ENCODE results near the gene SESN1.
"Not testable (repeated sequence)": the region's sequence is repeated elsewhere in the genome, so short reads cannot be mapped to it uniquely, and the experiment has no call there.

The SESN1 gene

DNA sequence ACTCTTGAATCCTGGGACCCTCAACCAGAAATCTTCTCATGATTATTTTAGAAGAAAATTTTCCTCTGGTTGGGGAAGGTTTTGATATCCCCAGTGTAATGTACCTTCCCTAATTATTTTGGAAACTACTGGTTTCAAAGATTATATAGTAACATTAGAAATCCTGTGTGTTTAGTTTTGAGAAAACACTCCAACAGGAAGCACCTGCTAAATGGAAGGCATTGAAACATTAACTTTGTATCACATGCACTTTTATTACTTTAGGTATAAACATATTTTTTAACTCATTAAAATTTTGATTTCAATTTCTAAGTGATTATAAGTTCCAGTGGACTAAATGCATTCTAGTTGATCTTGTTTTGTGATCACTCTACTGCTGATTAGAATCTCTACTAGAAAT lies 109.3 kb downstream of the SESN1 start:
- no peaks in the 10 kb centered on the region for H3K36me3 ChIP-seq (ENCODE audit: control insufficient read depth, insufficient read depth, low read length)
- no peak overlapping the region for H3K4me3 ChIP-seq (ENCODE audit: low read length)
- H3K27me3 ChIP-seq (ENCODE audit: control insufficient read depth, insufficient read depth, low read length): no peaks in the 10 kb centered on the region
- peaks cover 12% of the 10 kb centered on the region for H3K4me1 ChIP-seq (ENCODE audit: control insufficient read depth, insufficient read depth, low read length)
- H3K9ac ChIP-seq (ENCODE audit: low read length): no peak overlapping the region
- H3K9me3 ChIP-seq (ENCODE audit: control insufficient read depth, low read length): no peaks in the 10 kb centered on the region

- Histone ChIP-seq H3K9me3 (ENCODE audit: control insufficient read depth, low read length) (no peaks in the 10 kb centered on the region), H3K9ac (ENCODE audit: low read length) (no peak overlapping the region), H3K36me3 (ENCODE audit: control insufficient read depth, insufficient read depth, low read length) (no peaks in the 10 kb centered on the region), H3K4me3 (ENCODE audit: low read length) (no peak overlapping the region), H3K4me1 (ENCODE audit: control insufficient read depth, insufficient read depth, low read length) (peaks cover 5% of the 10 kb centered on the region), H3K27me3 (ENCODE audit: control insufficient read depth, insufficient read depth, low read length) (no peaks in the 10 kb centered on the region)
Observed at GRCh38 chr6:108983151-108983550, 111.5 kb downstream of the SESN1 start.

- no peak overlapping the region for H3K4me3 ChIP-seq (ENCODE audit: low read length)
- H3K4me1 ChIP-seq (ENCODE audit: control insufficient read depth, insufficient read depth, low read length): no peaks in the 10 kb centered on the region
- H3K9me3 ChIP-seq (ENCODE audit: control insufficient read depth, low read length): no peaks in the 10 kb centered on the region
- no peak overlapping the region for H3K9ac ChIP-seq (ENCODE audit: low read length)
- H3K36me3 ChIP-seq (ENCODE audit: control insufficient read depth, insufficient read depth, low read length): no peaks in the 10 kb centered on the region
- H3K27me3 ChIP-seq (ENCODE audit: control insufficient read depth, insufficient read depth, low read length): no peaks in the 10 kb centered on the region
Observed at GRCh38 chr6:108982154-108983113, 112.2 kb downstream of the SESN1 start.

- H3K9me3 ChIP-seq (ENCODE audit: control insufficient read depth, low read length); H3K4me3 ChIP-seq (ENCODE audit: low read length); H3K36me3 ChIP-seq (ENCODE audit: control insufficient read depth, insufficient read depth, low read length); H3K9ac ChIP-seq (ENCODE audit: low read length); H3K4me1 ChIP-seq (ENCODE audit: control insufficient read depth, insufficient read depth, low read length); H3K27me3 ChIP-seq (ENCODE audit: control insufficient read depth, insufficient read depth, low read length): not testable (repeated sequence)
Observed at GRCh38 chr6:108978638-108979037, 116.0 kb downstream of the SESN1 start.

- Histone ChIP-seq H3K4me1 (ENCODE audit: control insufficient read depth, insufficient read depth, low read length) (peaks cover 11% of the 10 kb centered on the region), H3K36me3 (ENCODE audit: control insufficient read depth, insufficient read depth, low read length) (no peaks in the 10 kb centered on the region), H3K4me3 (ENCODE audit: low read length) (no peak overlapping the region), H3K9ac (ENCODE audit: low read length) (no peak overlapping the region), H3K27me3 (ENCODE audit: control insufficient read depth, insufficient read depth, low read length) (no peaks in the 10 kb centered on the region), H3K9me3 (ENCODE audit: control insufficient read depth, low read length) (no peaks in the 10 kb centered on the region)
Observed at GRCh38 chr6:108974201-108974600, 120.4 kb downstream of the SESN1 start.

- H3K4me3 ChIP-seq (ENCODE audit: low read length): no peak overlapping the region
- no peaks in the 10 kb centered on the region for H3K9me3 ChIP-seq (ENCODE audit: control insufficient read depth, low read length)
- no peaks in the 10 kb centered on the region for H3K27me3 ChIP-seq (ENCODE audit: control insufficient read depth, insufficient read depth, low read length)
- H3K9ac ChIP-seq (ENCODE audit: low read length): no peak overlapping the region
- H3K36me3 ChIP-seq (ENCODE audit: control insufficient read depth, insufficient read depth, low read length): no peaks in the 10 kb centered on the region
- peaks cover 33% of the 10 kb centered on the region for H3K4me1 ChIP-seq (ENCODE audit: control insufficient read depth, insufficient read depth, low read length)
Observed at GRCh38 chr6:108969776-108970175, 124.9 kb downstream of the SESN1 start.

DNA sequence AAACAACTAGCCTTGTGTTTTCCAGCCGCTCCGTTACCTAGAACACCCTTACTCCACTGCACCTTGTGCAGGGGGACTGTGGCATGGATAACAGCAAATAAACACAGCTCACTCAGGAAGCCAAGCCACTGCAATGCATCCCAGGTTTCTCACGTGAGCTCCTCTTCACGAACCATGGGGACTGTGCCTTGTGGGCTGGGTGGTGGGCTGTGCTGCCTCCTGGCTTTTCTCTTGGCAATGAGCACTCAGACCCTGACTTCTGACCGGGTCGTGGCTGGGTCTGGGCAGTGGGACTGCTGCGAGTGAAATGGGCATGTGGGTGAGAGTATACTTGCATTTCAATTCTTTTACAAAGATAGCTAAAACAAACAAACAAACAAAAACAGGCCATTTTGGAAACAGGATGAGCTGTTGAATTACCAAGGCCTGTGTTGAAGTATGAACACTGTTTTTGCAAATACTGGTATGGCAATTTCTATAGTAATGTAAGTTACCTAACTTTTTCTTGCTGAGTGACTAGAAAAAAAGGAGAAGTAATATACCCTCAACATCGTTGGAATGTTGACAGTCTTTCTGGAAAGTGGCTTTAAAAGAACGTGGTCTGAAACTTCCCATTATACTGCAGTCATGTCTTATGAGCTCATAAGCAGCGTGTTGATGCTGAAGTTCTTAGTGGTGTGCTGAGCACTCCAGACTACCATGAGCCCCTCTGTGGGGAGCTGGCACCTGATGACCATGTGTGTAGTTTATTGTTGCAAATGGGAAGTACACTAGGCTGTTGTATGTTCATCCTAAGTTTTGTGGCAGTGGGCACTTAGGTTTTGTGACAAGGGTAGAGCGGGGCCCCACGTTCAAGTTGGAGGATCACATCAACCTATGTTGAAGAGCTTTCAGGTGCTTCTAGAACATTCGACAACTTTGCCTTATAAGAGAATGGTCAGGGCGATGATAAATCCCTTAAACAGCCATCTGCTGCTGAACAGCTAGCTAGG lies 126.0 kb downstream of the SESN1 start:
- no peak overlapping the region for H3K4me3 ChIP-seq (ENCODE audit: low read length)
- peaks cover 33% of the 10 kb centered on the region for H3K4me1 ChIP-seq (ENCODE audit: control insufficient read depth, insufficient read depth, low read length)
- no peaks in the 10 kb centered on the region for H3K36me3 ChIP-seq (ENCODE audit: control insufficient read depth, insufficient read depth, low read length)
- no peak overlapping the region for H3K9ac ChIP-seq (ENCODE audit: low read length)
- no peaks in the 10 kb centered on the region for H3K27me3 ChIP-seq (ENCODE audit: control insufficient read depth, insufficient read depth, low read length)
- no peaks in the 10 kb centered on the region for H3K9me3 ChIP-seq (ENCODE audit: control insufficient read depth, low read length)

DNA sequence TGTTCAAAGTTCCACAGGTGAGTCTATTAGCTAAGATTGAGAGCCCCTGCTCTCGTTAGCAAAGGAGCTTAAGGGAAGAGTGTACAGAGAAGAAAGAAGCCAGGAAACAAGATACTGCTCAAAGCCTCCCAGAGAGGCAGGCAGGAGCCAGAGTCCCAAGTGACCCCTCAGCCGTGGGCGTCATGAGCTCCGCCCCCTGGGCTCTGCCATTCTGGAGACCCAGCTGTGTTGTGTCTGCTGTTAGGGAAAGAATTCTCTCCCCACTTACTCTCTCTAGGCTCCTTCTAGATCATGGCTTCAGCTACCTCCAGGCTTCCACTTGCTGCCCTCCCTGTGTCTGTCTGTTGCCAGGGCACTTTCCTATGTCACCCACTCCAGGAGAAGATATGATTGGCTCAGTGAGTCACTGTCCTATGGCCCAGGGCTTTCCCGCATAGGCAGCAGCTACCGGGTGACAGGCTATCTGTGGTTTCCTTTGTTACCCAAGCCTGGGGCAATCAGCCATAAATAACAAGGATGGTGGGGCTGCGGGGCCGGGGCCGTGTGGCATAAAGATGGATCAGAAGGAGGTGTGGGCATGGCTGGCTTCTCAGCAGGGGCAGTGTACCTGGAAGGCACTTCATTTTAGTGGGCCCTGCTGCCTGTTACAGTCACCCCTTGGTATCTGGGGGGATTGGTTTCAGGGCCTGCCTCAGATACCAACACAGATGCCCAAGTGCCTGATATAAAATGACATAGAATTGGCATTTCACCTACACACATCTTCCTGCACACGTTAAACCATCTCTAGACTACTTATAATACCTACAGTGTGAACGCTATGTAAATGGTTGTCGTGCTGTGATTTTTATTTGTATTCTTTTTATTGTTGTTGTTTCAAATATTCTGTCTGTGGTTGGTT lies 127.5 kb downstream of the SESN1 start:
- Histone ChIP-seq H3K9ac (ENCODE audit: low read length) (no peak overlapping the region), H3K4me3 (ENCODE audit: low read length) (no peak overlapping the region), H3K4me1 (ENCODE audit: control insufficient read depth, insufficient read depth, low read length) (peaks cover 28% of the 10 kb centered on the region)

GRCh38 chr6:108966251-108966650 lies 128.4 kb downstream of the SESN1 start:
- H3K9me3 ChIP-seq (ENCODE audit: control insufficient read depth, low read length): no peaks in the 10 kb centered on the region
- no peak overlapping the region for H3K4me3 ChIP-seq (ENCODE audit: low read length)
- H3K36me3 ChIP-seq (ENCODE audit: control insufficient read depth, insufficient read depth, low read length): no peaks in the 10 kb centered on the region
- H3K4me1 ChIP-seq (ENCODE audit: control insufficient read depth, insufficient read depth, low read length): peaks cover 22% of the 10 kb centered on the region
- H3K27me3 ChIP-seq (ENCODE audit: control insufficient read depth, insufficient read depth, low read length): no peaks in the 10 kb centered on the region
- no peak overlapping the region for H3K9ac ChIP-seq (ENCODE audit: low read length)

More for the DNA sequence above, 127.5 kb downstream of the SESN1 start:
- no peaks in the 10 kb centered on the region for H3K36me3 ChIP-seq (ENCODE audit: control insufficient read depth, insufficient read depth, low read length)
- no peaks in the 10 kb centered on the region for H3K27me3 ChIP-seq (ENCODE audit: control insufficient read depth, insufficient read depth, low read length)
- H3K9me3 ChIP-seq (ENCODE audit: control insufficient read depth, low read length): no peaks in the 10 kb centered on the region

GRCh38 chr6:108961985-108962384 lies 132.7 kb downstream of the SESN1 start:
- Histone ChIP-seq H3K36me3 (ENCODE audit: control insufficient read depth, insufficient read depth, low read length) (no peaks in the 10 kb centered on the region), H3K4me1 (ENCODE audit: control insufficient read depth, insufficient read depth, low read length) (peaks cover 7% of the 10 kb centered on the region), H3K4me3 (ENCODE audit: low read length) (no peak overlapping the region), H3K9ac (ENCODE audit: low read length) (no peak overlapping the region), H3K9me3 (ENCODE audit: control insufficient read depth, low read length) (no peaks in the 10 kb centered on the region), H3K27me3 (ENCODE audit: control insufficient read depth, insufficient read depth, low read length) (no peaks in the 10 kb centered on the region)

- Histone ChIP-seq H3K9ac (ENCODE audit: low read length) (no peak overlapping the region), H3K4me3 (ENCODE audit: low read length) (no peak overlapping the region), H3K9me3 (ENCODE audit: control insufficient read depth, low read length) (no peaks in the 10 kb centered on the region), H3K27me3 (ENCODE audit: control insufficient read depth, insufficient read depth, low read length) (no peaks in the 10 kb centered on the region), H3K36me3 (ENCODE audit: control insufficient read depth, insufficient read depth, low read length) (no peaks in the 10 kb centered on the region), H3K4me1 (ENCODE audit: control insufficient read depth, insufficient read depth, low read length) (no peaks in the 10 kb centered on the region)
Observed at GRCh38 chr6:108961077-108961476, 133.6 kb downstream of the SESN1 start.
